Measurements from ENCODE around the gene GNAS-AS1. TPM values are rescaled to one million over a fixed set of nuclear protein-coding genes. Genes with fewer than 3 reads are reported as not detected.

GNAS-AS1 gene
- total and polyA plus RNA-seq, 2 experiments from 2014 or later: 0.98 TPM; not detected in 1

DNA sequence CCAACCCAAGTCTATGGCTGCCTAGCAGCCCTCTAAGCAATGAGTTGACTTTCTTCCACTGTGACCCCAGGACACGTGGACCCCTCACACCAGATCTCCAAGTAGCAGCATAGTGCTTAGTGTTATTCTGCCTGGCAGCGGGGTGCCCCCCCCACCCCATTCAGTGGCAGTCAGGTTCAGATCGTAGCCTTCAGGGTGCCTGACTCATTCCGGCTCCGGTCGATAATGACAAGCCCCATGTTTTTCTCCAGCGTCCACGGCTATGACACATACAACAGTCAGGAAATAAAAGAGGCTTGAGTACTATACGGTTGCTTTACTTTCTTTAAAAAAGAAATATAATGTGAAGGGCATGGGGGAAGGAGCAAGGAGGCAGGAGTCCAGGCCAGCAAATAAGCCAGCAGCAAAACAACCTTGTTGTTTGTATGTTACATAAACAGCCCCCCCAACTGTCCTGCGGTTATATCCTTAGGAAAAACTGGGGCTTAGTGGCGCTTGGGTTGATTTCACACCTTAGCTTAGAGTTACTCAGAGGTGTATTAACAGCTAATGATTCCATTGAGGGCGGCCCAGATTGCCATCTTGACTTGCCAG lies 24.9 kb upstream of the GNAS-AS1 start:
- H3K4me2 ChIP-seq: no peak overlapping the region
- H4K20me1 ChIP-seq (ENCODE audit: insufficient read depth, poor library complexity, severe bottlenecking): no peaks in the 10 kb centered on the region
- 85% methylated on average over 12 of the region's 12 CpGs for WGBS (ENCODE audit: low lambda C conversion rate, missing lambda C conversion rate)

DNA sequence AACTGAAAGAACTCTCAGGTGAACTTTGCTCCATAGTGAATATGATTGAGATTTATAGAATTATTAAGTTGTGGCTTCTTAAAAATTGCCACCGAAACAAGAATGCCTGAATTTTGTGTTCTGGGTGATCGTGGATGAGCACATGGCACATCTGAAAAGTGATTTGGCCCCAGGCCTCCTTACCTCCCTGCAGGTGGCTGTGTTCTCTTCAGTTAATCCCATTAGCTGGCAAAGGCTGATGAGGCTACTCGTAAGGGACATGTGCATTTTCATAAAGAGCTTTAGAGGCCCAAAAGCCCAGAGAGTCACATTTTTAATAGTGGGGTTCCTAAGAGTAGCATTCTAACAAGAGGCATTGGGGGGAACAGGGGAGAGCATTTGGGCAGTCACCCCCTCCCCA lies 24.4 kb upstream of the GNAS-AS1 start:
- Histone ChIP-seq H3K4me2 (no peak overlapping the region), H3K9me3 (ENCODE audit: low read depth) (no peaks in the 10 kb centered on the region), H3K79me2 (no peaks in the 10 kb centered on the region), H3K27ac (no peak overlapping the region), H4K20me1 (ENCODE audit: insufficient read depth, poor library complexity, severe bottlenecking) (no peaks in the 10 kb centered on the region), H2AFZ (no peak overlapping the region), H3K4me1 (ENCODE audit: insufficient read depth) (no peaks in the 10 kb centered on the region), H3K27me3 (no peaks in the 10 kb centered on the region), H3K4me3 (no peak overlapping the region), H3K36me3 (replicated peaks; ENCODE audit: insufficient read depth, low read depth) (no peaks in the 10 kb centered on the region), H3K9me2 (replicated peaks; ENCODE audit: insufficient read depth) (no peaks in the 10 kb centered on the region)
- TF ChIP-seq EZH2phosphoT487 (IDR thresholded peaks at IDR 0.05; ENCODE audit: low read depth, severe bottlenecking, unreplicated experiment) (no peak), EZH2 (IDR thresholded peaks at IDR 0.05; ENCODE audit: borderline replicate concordance) (no peak), CTCF (IDR thresholded peaks at IDR 0.05; ENCODE audit: poor library complexity) (no peak)
- no peak for DNase-seq (ENCODE audit: low spot score)
- WGBS (ENCODE audit: low lambda C conversion rate, missing lambda C conversion rate): 95% methylated on average over 3 of the region's 3 CpGs

More for the DNA sequence above, 24.9 kb upstream of the GNAS-AS1 start:
- Histone ChIP-seq H3K9me2 (replicated peaks; ENCODE audit: insufficient read depth) (no peaks in the 10 kb centered on the region), H3K79me2 (no peaks in the 10 kb centered on the region), H3K4me1 (ENCODE audit: insufficient read depth) (no peaks in the 10 kb centered on the region), H3K27ac (no peak overlapping the region), H2AFZ (no peak overlapping the region), H3K9me3 (ENCODE audit: low read depth) (no peaks in the 10 kb centered on the region), H3K4me3 (no peak overlapping the region), H3K27me3 (no peaks in the 10 kb centered on the region), H3K36me3 (replicated peaks; ENCODE audit: insufficient read depth, low read depth) (no peaks in the 10 kb centered on the region)
- no peak for TF ChIP-seq EZH2phosphoT487 (IDR thresholded peaks at IDR 0.05; ENCODE audit: low read depth, severe bottlenecking, unreplicated experiment)
- TF ChIP-seq CTCF (IDR thresholded peaks at IDR 0.05; ENCODE audit: poor library complexity): no peak
- no peak for TF ChIP-seq EZH2 (IDR thresholded peaks at IDR 0.05; ENCODE audit: borderline replicate concordance)
- no peak for DNase-seq (ENCODE audit: low spot score)

- WGBS (ENCODE audit: low lambda C conversion rate, missing lambda C conversion rate): 83% methylated on average over 1 of the region's 1 CpG
Observed at GRCh38 chr20:58874469-58874868, 23.8 kb upstream of the GNAS-AS1 start.

More at GRCh38 chr20:58874469-58874868, 23.8 kb upstream of the GNAS-AS1 start:
- H3K4me3 ChIP-seq: no peak overlapping the region
- H3K9me2 ChIP-seq (replicated peaks; ENCODE audit: insufficient read depth): no peaks in the 10 kb centered on the region
- DNase-seq (ENCODE audit: low spot score): no peak
- H3K27ac ChIP-seq: no peak overlapping the region
- H3K27me3 ChIP-seq: no peaks in the 10 kb centered on the region
- TF ChIP-seq CTCF (IDR thresholded peaks at IDR 0.05; ENCODE audit: poor library complexity): no peak
- TF ChIP-seq EZH2 (IDR thresholded peaks at IDR 0.05; ENCODE audit: borderline replicate concordance): no peak
- H4K20me1 ChIP-seq (ENCODE audit: insufficient read depth, poor library complexity, severe bottlenecking): no peaks in the 10 kb centered on the region
- H3K4me1 ChIP-seq (ENCODE audit: insufficient read depth): no peaks in the 10 kb centered on the region
- no peaks in the 10 kb centered on the region for H3K36me3 ChIP-seq (replicated peaks; ENCODE audit: insufficient read depth, low read depth)
- no peak overlapping the region for H2AFZ ChIP-seq
- H3K4me2 ChIP-seq: no peak overlapping the region
- no peaks in the 10 kb centered on the region for H3K9me3 ChIP-seq (ENCODE audit: low read depth)
- no peaks in the 10 kb centered on the region for H3K79me2 ChIP-seq
